HG03095 (cell line): ENCODE results near the gene TKT.
"Not testable (repeated sequence)": the region's sequence is repeated elsewhere in the genome, so short reads cannot be mapped to it uniquely, and the experiment has no call there.

Source experiments
- ATAC-seq: cut with Tn5 transposase; IDR thresholded peaks from one replicate; pipeline ENCODE4 v1.9.1; 2021; ENCODE audit warnings: moderate library complexity; ENCODE audit not compliant: unreplicated experiment

Gene TKT

GRCh38 chr3:53260286-53260785 lies 4.5 kb upstream of the TKT start:
- no peak for ATAC-seq

GRCh38 chr3:53259427-53260259 lies 3.8 kb upstream of the TKT start:
- no peak for ATAC-seq

- ATAC-seq: no peak
Measured at GRCh38 chr3:53258600-53259426, 3.0 kb upstream of the TKT start.

- no peak for ATAC-seq
Measured at GRCh38 chr3:53257465-53257864, 1.6 kb upstream of the TKT start.

- ATAC-seq: no peak
Measured at GRCh38 chr3:53256704-53257055, 858 bp upstream of the TKT start.

GRCh38 chr3:53255423-53255774 lies 423 bp downstream of the TKT start:
- peak; percentile 27 for ATAC-seq

- ATAC-seq: peak; percentile 51
Measured at GRCh38 chr3:53254509-53255422, 1.1 kb downstream of the TKT start.

GRCh38 chr3:53253707-53254508 lies 1.9 kb downstream of the TKT start:
- no peak for ATAC-seq

- not testable (repeated sequence) for ATAC-seq
Measured at GRCh38 chr3:53252947-53253322, 2.9 kb downstream of the TKT start.

GRCh38 chr3:53252096-53252946 lies 3.5 kb downstream of the TKT start:
- ATAC-seq: no peak

- no peak for ATAC-seq
Measured at GRCh38 chr3:53250881-53251605, 4.8 kb downstream of the TKT start.

GRCh38 chr3:53250453-53250852 lies 5.4 kb downstream of the TKT start:
- ATAC-seq: no peak

- ATAC-seq: no peak
Measured at GRCh38 chr3:53248161-53248560, 7.7 kb downstream of the TKT start.

GRCh38 chr3:53247619-53248018 lies 8.2 kb downstream of the TKT start:
- ATAC-seq: no peak

- no peak for ATAC-seq
Measured at GRCh38 chr3:53244271-53244670, 11.6 kb downstream of the TKT start.

GRCh38 chr3:53243785-53244184 lies 12.0 kb downstream of the TKT start:
- ATAC-seq: no peak

- ATAC-seq: no peak
Measured at GRCh38 chr3:53243165-53243564, 12.7 kb downstream of the TKT start.

- ATAC-seq: no peak
Measured at GRCh38 chr3:53242642-53243041, 13.2 kb downstream of the TKT start.

GRCh38 chr3:53242155-53242554 lies 13.7 kb downstream of the TKT start:
- no peak for ATAC-seq
